Inferior parietal cortex (tissue), 1 donor: ENCODE data around the gene DAAM1.

Experiments
- DNase-seq: peaks from one replicate; pipeline ENCODE4 v3.0.0-alpha.2; 2016; ENCODE audit errors: extremely low spot score

Gene DAAM1

DNA sequence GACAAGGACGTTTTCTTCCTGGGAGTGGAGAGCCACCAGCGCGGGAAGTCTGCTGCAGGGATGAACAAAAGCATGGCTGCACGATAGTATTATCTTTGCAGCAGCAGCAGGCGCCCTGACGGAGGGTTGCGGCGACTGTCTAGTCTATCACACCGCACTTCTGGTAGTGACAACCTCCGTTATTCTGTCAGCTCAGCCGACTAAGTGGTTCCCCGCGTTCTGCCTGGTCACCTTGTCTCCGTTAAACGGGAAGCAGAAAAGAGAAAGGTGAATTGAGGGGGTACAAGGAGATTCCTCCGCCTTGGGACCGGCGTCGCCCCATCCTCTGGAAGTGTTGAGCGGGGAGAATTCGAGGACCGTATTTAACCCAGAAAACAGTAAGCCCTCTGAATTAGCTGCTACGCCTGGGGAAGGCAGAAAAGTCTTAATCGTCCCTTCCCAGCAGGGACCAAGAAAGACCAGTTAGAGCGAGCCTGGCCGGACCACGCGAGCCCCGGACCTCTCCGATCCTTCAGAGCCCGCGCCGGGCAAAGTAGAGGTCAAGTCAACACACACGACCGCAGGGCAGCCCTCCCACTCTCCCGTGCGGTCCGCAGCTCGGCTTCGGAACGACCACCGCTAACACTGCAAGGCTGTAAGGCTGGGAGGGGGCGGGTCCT lies 536 bp upstream of the DAAM1 start:
- no peak for DNase-seq

DNA sequence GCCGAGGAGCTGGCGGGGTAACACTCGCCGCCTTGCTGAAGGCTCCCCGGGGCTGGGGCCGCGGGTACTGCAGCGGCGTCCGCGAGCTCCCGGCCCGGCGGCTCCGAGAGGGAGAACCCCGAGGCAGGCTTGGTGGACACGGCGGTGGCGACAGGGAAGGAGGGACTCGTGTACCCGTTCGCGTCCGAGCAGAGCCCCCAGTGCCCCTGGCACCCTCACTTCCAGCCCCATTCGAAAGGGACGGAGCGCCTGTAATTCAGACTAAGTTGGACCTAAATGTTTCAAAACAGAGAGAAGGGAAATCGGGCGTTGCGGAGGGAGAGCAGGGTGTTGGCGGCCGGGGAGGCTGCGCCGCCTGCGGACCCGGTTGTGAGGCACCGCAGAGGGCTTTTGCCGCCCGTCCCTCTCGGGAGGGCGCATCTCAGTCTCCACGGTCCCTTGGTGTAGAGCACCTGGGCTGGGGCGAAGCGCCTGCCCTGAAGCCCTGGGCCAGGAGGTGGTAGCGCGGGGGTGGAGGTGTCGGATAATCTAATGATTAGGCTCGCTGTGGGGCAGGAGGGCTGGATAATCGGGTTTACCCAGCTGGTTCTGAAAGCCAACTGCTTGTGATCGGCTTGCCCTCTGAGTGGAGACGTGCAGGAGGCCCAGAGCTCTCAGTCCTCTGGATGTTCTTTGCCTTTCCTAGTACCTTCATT lies 771 bp downstream of the DAAM1 start:
- peak; percentile 24 for DNase-seq

DNA sequence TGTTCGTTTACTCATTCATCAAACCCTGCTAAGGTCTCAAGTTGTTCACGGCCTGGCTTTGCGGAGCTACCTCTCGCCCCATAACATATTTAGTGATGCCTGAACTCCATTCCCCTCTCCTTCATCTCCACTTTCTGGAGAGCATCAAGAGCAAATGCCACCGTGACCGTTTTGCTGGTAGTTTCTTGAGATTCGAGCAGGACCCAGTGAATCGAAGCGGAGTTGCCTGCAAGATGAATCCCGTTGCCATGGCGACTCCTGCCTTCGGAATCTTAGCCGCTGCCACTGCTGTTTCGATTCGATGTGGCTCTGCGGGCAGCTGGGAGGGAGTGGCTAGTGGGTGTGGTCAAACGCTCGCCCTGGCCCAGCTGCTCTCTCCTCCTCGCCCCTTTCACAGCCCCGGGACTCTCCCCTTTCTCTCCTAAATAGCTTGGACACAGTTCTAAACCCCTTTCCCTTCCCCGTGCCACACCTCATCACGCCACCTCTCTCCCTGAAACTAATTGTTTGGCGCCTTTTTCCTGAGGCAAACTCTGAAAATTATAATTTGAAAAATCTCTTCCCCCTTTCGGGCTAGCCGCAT lies 1.4 kb downstream of the DAAM1 start:
- peak; percentile 58 for DNase-seq

DNA sequence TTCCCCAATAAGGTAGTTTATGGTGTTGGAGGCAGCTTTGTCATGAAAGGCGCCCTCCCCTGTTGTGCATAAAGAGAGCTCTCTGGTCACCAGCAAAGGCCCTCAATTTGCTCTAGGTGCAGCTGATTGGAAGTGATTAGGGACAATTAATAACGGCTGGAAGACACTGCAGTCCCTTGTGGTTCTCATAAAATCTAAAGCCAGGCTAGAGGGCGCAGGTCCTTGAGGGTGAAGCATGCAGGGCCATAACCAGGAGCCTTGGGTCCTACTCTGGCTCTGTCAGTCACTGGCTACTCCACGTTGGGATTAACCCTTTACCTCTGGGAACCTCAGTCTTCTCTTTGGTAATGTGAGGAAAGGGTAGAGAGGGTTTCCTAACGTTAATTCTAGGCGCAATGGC lies 1.9 kb downstream of the DAAM1 start:
- no peak for DNase-seq

DNA sequence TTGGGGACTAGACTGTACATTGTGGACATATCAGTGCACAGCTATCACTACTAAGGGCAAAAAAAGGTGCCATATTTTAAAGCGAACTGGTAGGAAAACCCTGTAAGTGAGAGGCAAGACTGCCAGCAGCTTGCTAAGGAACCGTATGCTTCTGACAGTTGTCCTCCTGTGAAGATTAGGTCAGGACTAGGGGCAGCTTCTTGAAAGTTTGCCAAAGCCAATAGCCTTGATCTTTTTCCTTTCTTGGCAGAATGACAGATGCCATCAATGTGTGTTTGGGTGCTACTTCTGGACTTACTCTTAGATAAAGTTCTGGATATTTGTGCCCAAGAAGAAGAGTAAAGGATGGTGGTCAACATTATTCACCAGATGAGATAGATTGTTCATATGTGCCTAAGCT lies 7.4 kb downstream of the DAAM1 start:
- no peak for DNase-seq

DNA sequence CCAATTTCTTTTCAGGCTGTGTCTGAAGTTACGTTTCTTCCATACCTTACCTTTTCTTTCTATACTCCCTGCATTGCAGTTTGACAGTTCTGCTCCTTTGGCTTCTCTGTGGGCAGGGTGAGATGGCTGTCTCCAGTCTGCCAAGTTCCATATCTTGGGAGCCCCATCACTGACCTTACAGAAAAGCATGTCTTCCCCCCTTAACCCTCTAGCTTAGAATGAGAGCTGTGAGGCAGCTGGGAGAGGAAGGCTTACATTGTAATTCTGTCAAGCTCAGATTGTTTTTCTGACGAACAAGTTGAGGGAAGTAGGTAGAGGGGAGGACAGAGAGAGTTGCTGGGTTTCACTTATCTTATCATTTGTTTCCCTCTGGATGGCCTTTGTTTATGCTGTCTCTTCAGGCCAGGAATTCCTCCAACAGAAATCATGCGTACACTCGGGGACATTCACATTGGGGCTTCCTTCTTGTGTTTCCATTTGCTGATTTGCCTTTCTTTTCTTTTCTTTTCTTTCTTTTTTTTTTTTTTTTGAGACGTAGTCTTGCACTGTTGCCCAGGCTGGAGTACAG lies 9.3 kb downstream of the DAAM1 start:
- DNase-seq, result no peak

DNA sequence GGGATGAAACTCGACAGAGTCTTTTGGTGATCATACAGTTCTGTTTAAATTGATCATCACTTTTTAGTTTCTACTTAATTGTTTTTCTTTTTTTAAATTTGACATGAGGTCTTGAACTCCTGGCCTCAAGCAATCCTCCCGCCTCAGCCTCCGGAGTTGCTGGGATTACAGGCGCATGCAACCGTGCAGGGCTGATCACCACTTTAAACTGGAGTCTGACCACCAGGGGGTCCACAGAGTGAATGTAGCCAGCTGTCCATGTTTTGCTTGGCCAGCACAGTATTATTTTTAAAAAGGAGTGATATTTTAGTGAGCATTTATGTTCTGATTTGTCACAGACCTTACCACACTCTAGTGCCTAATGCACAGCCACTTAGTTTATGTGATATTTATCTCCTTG lies 10.7 kb downstream of the DAAM1 start:
- no peak for DNase-seq

DNA sequence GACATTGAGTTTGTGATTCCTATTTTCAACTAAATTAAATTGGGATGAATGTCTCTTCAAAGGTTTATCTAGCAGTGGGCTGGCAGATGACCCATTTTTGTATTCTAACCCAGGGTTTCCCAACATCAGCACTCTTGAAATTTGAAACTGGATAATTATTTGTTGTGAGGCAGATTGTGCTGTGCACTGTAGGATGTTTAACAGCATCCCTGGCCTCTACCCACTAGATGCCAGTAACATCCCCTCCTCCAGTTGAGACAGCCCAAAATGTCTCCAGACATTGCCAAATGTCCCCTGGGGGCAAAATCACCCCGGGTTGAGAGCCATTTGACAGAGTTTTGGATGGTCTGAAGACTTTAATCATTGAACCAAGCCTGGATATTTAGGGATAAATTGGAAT lies 11.1 kb downstream of the DAAM1 start:
- no peak for DNase-seq

DNA sequence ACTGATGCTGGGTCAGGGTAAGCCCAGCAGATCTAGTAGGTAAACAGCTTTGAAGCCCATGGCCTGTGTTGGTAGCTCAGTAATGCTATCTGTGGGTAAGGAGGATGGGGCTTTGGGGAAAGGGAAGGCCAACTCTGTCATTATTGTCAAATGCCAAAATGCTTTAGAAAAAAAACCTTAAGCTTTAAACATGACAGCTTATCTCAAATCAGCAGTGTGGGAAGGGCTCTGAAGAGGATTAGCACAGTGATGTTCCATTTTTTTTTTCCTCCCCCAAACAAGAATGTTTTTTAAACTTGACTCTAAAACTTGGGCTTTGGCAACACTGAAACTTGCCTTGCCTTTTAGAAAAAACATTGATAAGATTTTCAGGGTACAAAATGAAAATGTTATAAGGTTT lies 11.7 kb downstream of the DAAM1 start:
- no peak for DNase-seq

DNA sequence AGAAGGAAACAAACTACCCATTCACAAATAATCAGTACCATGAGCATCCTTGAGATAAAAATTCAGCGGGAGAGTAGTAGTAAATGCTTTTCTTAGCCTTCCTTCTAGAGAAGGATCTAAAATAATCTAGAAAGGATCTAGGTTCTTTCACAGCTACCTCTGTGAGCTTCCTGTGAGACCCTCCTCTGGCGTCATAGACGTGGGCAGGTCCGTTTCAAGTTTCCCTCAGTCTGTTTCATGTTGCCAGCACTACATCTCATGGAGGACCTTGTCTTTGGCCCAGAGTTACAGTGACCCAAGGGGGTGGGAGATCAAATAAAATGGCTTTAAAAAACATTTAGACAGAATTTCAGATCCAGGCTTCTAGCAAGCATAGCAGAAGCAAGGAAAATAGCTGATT lies 13.6 kb downstream of the DAAM1 start:
- no peak for DNase-seq

DNA sequence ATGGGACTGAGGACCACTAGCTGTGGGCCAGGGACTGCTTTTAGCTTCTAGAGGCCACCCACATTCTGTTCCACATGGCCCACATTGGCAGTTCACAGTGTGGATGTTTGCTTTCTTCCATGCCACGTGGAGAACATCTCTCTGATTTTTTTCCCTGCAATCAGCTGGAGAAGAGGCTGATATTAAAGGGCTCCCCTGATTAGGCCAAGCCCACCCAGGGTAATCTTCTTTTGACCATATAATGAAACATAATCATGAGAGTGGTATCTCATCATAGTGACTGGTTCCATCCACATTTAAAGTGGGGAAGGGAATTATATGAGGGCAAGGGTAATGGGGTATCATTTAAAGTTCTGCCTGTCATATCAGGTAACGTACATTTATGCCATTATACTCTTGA lies 15.8 kb downstream of the DAAM1 start:
- no peak for DNase-seq

DNA sequence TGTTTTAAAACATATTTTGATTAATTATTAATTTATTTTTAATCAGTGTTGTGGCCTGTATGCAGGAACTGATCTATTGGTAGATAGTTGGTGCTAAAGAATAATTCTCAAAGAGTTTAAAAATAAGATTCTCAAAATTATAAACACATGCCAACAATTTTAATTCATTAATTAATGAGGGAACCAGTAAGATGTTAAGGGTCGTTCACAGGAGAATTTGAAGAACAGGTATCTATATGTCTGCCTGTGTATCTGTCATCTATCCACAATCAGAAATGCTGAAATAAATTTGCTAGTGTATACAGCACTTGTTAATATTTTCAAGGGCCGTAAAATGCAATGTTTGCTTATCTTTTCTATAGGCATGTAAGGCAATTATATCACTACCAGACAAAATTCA lies 18.4 kb downstream of the DAAM1 start:
- no peak for DNase-seq

DNA sequence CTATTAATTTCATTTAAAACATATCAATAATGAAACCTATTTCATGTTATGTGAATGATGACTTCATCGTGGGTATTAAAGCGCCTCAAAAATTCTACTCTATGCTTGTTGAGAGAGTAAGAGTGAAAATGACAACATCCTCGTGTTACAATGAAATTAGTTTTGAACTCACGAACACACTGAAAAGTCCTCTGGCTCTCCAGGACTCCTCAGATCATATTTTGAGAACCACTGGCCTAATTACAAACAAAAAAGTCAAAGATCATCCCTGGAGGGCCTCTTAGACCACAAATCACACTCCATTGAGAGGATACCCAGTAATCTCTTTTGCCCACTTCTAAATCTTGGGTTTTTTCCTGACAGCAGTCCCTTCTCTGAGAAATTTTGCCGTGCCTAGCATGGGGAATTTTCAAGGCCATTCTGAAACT lies 19.1 kb downstream of the DAAM1 start:
- no peak for DNase-seq

DNA sequence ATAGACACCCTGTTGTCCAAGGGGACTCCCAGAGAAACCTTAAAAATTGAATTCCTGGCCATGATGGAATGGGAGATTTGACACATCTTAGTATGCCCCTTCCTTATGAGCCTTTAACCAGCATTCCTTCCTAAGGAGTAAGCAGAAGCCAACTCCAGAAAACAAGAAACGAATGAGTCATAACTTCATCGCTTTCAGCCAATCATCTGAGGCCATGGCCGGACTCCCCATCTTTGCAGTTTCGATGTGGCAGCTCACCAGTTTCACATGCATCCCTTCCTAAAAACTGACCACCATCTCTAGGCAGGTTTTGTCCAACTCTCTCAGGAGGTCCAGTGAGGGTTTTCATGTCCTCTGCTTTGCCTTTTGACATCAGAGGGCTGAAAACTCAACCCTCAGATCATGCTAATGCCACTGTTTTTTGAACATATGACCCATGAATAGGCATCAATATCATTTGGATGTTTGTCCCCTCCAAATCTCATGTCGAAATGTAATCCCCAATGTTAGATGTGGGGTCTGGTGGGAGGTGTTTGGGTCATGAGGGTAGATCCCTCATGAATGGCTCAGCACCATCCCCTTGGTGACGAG lies 19.9 kb downstream of the DAAM1 start:
- DNase-seq, result no peak

DNA sequence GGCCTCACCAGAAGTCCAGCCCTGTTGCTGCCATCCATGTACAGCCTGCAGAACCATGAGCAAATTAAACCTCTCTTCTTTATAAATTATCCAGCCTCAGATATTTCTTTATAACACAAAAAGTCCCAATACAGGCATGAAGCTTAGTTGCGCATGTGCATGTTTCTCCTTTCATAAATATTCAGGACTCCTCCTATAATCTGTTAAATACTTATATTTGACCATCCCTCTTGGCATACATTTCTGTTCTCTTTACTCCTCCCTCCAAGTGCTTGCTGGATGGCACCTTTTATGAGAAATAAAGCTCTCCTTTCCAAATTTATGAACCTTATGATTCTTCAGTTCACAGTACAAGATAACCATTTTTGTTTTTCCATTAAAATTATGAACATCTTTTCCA lies 20.5 kb downstream of the DAAM1 start:
- DNase-seq, result no peak

DNA sequence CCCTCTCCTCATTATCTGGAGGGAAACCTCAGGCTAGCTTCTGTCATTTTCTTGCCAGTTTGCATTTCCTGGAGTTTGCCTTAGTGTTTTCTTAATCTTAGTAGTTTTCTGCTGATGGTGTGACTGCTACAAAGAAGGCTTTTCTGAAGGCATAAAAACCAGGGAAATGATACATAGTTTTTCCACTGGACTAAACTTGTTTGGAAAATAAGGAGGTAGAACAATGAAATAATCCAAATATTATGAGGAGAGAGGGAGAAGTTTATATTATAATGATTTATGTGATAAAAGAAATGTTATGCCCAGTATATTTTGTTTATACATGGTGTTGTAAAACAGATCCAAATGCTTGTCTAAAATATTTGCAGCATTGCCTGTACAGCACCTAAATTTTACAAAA lies 22.2 kb downstream of the DAAM1 start:
- no peak for DNase-seq

DNA sequence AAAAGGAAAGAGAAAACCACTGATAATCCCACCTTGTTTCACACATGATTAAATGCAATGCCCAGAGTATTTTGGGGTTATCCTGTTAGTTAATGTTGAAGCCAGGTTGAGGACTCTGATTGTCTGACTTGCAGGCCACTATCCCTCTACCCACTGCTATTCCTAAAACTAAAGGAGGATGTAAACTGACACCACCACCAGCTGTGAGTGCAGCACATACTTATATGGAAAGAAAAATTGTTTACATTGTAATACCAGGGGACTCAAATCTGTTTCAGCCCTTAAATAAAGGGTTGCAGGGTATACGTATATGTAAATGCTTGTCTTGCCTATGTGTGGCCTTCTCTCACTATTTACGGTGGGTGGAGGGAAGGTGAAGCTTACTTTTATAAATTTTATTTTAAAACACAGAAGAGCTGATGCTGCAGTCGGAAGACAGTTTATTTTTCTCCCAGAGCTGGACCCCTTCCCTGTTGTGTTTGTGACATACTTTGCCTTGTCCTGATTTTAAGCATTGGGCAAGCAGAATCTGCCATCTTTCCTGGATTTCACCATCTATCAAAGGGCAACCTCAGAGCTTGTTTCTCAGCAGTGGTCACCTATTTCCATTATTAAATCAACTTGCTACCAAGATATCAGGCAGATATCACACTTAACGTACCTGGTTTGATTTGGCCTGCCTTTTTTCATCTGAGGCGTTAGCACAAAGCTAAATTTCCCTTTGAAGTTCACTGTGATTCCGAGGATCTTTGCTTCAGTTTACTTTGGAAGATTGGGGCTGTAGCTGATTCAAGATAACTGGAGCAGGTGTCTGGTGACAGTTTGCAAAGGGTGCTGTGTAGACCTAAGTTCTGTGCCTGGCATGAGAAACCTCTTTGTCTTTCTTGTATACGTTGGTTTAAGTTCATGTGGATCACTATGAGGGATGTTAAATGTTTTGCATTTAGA lies 25.2 kb downstream of the DAAM1 start:
- DNase-seq, result no peak

DNA sequence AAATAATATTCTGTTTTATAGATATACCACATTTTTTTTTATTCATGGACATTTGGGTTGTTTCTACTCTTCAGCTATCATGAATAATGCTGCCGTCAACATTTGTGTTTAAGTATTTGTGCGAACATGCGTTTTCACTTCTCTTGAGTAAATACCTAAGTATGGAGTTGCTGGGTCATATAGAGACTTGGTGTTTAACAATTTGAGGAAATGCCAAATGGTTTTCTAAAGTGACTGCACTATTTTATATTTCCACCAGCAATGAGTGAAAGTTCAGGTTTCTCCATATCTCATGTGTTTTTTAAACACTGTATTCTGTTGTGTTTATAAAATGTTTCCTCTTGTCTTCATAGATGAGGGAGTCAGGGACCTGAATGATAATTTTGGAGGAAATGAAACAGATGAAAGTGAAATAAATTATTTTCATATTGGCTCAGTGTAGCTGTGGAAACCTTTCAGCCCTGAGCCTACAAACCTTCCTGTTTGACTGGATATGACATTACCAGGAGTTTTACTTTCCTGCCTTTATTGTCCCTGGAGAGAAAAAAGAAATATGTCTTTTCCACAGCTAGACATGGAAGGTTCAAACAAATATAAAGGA lies 26.3 kb downstream of the DAAM1 start:
- DNase-seq, result no peak

DNA sequence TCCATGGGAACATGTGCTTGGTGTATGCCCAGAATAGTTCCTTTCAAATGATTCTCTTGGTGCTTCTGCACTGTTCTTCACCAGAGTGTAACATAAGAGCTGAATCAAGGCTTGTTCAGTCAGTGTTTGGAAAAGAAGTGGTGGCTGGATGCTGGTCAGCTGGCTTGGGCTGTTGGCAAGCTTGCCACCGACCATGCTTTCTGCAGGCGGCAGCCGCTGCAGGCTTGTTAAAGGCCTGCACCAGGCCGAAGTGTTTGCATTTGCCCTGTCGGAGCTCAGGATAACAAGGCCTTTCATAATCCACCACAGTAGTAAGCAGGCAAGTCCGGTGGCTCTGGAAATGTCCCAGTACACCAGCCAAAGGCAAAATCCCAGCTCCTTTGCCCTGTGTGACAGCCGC lies 26.9 kb downstream of the DAAM1 start:
- peak; percentile 69 for DNase-seq

DNA sequence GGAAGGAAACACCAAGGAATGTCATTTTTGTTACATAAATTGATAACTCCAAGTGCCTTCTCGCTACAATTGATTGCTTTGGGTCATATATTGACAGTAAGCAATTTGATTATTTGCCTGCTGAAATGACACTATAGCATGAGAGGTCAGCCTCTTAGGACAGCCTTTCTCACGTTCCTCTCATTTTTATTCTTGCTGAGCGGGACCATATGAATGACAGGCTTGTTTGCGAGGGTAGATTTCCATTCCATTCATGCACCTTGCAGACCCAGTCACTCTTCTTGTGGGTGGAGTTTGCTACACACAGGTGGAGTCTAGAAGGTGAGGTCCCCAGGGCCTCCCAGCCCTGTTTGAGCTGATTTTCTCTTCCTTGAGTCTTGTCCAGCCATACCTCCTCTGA lies 27.3 kb downstream of the DAAM1 start:
- no peak for DNase-seq

DNA sequence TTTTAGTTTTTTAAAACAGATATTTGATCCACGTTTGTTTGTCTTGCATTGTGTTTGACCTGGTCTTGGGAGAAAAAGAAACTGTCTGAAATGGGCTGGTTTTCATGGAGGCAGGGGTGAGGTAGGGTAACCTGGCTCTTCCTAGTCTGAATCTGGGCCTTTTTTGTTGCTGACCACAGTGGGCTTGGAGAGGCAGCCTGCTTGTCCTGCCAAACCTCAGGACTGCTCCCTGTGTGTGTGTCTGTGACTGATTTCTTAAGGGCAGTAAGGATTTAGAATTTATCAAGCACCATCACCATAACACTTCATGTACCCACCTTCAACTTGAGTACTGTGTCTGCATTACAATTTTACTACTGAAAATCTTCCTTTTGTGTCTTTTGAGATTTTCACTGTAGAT lies 28.5 kb downstream of the DAAM1 start:
- DNase-seq, result no peak
